ENCODE measurements around the gene IL11. TPM values are rescaled to one million over a fixed set of nuclear protein-coding genes. Genes with fewer than 3 reads are reported as not detected.

Gene IL11
- total RNA-seq, 1 donor from 2014 or later = 10.0 TPM

DNA sequence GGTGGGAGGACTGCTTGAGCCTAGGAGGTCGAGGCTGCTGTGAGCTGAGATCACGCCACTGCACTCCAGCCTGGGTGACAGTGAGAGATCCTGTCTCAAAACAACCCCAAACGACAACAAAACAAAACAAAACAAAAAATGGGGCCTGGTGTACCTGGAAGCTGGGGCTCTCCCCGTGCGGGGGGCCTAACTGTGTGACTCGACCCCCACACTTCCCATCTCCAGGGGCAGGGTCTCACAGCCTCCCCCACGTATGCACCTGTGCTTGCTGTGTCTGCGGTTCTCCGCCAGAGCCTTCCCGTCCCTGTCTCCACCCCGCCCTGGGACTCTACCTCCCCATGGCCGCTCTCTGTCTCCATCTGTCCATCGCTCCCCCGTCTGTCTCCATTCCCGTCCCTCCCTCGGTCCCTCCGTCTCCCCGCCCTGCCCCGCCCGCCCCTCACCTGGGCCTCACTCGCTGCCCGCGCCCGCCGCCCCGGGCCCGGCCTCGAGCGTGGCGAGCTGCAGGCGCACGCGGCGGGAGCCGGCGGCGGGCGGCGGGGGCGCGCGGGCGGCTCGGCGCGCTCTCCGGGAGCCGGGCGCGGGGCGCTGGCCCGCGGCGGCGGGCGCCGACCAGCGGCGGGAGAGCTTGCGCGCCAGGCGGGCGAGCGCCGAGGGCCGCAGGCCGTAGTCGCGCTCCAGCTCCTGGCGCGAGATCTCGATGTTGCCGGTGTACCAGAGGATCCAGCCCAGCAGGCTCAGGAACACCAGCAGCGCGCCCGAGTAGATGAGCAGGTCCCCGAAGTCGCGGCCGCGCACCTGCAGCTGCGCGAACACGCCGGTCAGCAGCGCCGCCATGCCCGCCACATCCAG, 13.2 kb upstream of the IL11 start:
- Mint-ChIP-seq H3K4me3 (peak overlapping the region; percentile 71), H3K9me3 (no peaks in the 10 kb centered on the region), H3K36me3 (peaks cover 10% of the 10 kb centered on the region), H3K4me1 (peaks cover 42% of the 10 kb centered on the region), H3K27ac (peak overlapping the region; percentile 79), H3K27me3 (ENCODE audit: low read depth) (peaks cover 3% of the 10 kb centered on the region)
- peak in 1 of 2 experiments; percentile 70 for DNase-seq (ENCODE audit: low spot score in 2 of 2, unreplicated experiment in 2 of 2)
- no peak for TF ChIP-seq CTCF (IDR thresholded peaks at IDR 0.05; ENCODE audit: unreplicated experiment)

DNA sequence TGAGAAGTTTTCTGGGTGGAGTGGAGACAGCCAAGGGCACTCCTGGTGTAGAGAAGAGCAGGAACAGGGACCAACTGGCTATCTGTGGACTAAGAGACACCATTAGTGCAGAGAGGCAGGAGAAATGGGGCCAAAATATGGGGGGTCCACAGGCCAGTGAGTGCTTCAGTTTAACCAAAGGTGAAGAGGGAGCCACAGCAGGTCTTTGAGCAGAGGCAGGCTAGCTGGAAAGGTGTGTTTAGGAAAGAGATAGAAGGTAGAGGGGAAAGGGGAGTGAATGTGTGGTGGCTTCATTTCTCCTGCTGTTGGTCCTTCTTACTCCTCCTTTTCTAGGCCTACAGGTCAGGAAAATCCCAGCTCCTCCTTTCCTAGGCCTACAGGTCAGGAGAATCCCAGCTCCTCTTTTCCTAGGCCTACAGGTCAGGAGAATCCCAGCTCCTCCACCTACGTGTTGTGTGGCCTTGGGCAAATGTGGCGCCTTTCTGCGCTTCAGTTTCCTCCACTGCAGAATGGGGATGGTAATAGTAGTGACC, 12.3 kb upstream of the IL11 start:
- H3K27ac Mint-ChIP-seq = no peak overlapping the region
- no peak for DNase-seq (ENCODE audit: low spot score in 2 of 2, unreplicated experiment in 2 of 2)
- H3K4me1 Mint-ChIP-seq = peaks cover 36% of the 10 kb centered on the region
- peaks cover 10% of the 10 kb centered on the region for H3K27me3 Mint-ChIP-seq (ENCODE audit: low read depth)
- peak overlapping the region; percentile 71 for H3K4me3 Mint-ChIP-seq
- no peak for TF ChIP-seq CTCF (IDR thresholded peaks at IDR 0.05; ENCODE audit: unreplicated experiment)
- H3K36me3 Mint-ChIP-seq = peaks cover 8% of the 10 kb centered on the region
- no peaks in the 10 kb centered on the region for H3K9me3 Mint-ChIP-seq

DNA sequence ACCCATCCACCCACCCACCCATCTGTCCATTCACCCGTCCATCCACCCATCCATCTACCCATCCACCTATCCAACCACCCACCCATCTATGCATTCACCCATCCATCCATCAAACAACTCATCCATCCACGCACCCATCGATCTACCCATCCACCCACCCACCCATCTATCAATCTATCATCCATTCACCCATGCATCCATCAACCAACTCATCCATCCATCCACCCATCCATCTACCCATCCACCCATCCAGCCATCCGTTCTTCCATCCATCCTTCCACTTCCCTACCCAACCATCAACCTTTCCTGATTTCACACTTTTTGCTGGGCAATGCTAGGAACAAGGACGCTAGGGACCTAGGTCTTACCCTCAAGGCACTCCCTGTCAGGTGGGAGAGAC, 11.8 kb upstream of the IL11 start:
- Mint-ChIP-seq H3K27me3 (ENCODE audit: low read depth) (peaks cover 13% of the 10 kb centered on the region), H3K27ac (no peak overlapping the region), H3K36me3 (peaks cover 6% of the 10 kb centered on the region), H3K4me3 (peak overlapping the region; percentile 71), H3K9me3 (no peaks in the 10 kb centered on the region), H3K4me1 (peaks cover 33% of the 10 kb centered on the region)
- no peak for TF ChIP-seq CTCF (IDR thresholded peaks at IDR 0.05; ENCODE audit: unreplicated experiment)
- DNase-seq (ENCODE audit: low spot score in 2 of 2, unreplicated experiment in 2 of 2) = no peak

DNA sequence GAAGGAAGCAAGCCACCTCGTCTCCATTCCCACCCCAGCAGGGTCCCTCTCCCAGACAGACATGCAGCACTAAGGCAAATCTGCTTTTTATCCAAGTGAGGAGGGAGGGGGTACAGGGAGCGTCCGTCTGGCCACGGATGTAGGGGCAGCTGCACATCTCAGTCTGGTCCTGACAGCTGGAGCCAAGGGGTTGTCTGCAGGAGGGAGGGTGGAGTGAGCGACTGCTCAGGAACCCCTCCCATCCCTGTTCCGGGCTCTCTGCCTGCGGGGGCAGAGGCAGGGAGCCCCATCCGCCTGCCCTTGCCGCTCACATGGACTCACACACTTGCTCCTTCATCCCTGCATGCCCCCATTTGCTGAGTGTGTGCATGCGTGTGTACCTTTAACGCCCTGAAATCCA, 8.9 kb upstream of the IL11 start:
- Mint-ChIP-seq H3K36me3 (no peaks in the 10 kb centered on the region), H3K27ac (no peak overlapping the region), H3K9me3 (no peaks in the 10 kb centered on the region), H3K27me3 (ENCODE audit: low read depth) (peaks cover 22% of the 10 kb centered on the region), H3K4me3 (no peak overlapping the region), H3K4me1 (peaks cover 27% of the 10 kb centered on the region)
- TF ChIP-seq CTCF (IDR thresholded peaks at IDR 0.05; ENCODE audit: unreplicated experiment) = no peak
- no peak for DNase-seq (ENCODE audit: low spot score in 2 of 2, unreplicated experiment in 2 of 2)

DNA sequence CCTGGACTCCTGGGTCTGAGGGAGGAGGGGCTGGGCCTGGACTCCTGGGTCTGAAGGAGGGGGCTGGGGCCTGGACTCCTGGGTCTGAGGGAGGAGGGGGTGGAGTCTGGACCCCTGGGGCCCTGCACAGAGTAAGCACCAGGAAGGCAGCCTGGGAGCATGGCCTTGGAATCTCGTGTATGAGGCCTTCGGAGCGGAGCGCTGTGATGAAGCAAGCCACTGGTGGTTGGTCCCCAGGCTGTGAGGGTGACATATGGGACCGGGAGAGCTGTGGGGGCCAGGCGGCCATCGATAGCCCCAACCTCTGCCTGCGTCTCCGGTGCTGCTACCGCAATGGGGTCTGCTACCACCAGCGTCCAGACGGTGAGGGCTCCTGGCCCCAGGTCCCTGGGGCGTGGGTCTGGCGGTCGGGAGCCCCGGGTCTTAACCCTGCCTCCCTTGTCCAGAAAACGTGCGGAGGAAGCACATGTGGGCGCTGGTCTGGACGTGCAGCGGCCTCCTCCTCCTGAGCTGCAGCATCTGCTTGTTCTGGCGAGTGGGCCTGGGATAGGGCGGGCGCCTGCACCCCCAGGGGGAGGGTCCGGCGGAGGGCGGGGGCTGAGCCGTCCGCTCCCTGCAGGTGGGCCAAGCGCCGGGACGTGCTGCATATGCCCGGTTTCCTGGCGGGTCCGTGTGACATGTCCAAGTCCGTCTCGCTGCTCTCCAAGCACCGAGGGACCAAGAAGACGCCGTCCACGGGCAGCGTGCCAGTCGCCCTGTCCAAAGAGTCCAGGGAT, 7.3 kb upstream of the IL11 start:
- no peak for TF ChIP-seq CTCF (IDR thresholded peaks at IDR 0.05; ENCODE audit: unreplicated experiment)
- H3K27ac Mint-ChIP-seq = no peak overlapping the region
- no peaks in the 10 kb centered on the region for H3K36me3 Mint-ChIP-seq
- no peaks in the 10 kb centered on the region for H3K9me3 Mint-ChIP-seq
- H3K4me1 Mint-ChIP-seq = peaks cover 30% of the 10 kb centered on the region
- no peak for DNase-seq (ENCODE audit: low spot score in 2 of 2, unreplicated experiment in 2 of 2)
- H3K4me3 Mint-ChIP-seq = no peak overlapping the region
- H3K27me3 Mint-ChIP-seq (ENCODE audit: low read depth) = peaks cover 28% of the 10 kb centered on the region
